IMR-90 (cell line): ENCODE results near the gene TRIM63. TPM values are rescaled to one million over a fixed set of nuclear protein-coding genes. Genes with fewer than 3 reads are reported as not detected.

Experiments
- ATAC-seq: fragments of 200-7000 bp; cut with Tn5 transposase; 2 replicates; pipeline ENCODE4 v1.9.1; 2020; ENCODE audit warnings: low read depth, mild to moderate bottlenecking, moderate library complexity
- BruUV-seq: library from RNA; stranded (reverse); fragments of 400-500 nt; replicated peaks from 2 replicates; lab custom pipeline; 2021; lab: Mats Ljungman, UMichigan
- CTCF ChIA-PET: fragments of 300-600 bp; formaldehyde crosslinking; extraction: SDS; loops from one replicate; lab custom pipeline; 2021; ENCODE audit warnings: antibody characterized with exemption; lab: Yijun Ruan, JAX
- POLR2A ChIA-PET: fragments of 300-600 bp; sonication (Branson Sonifier 250); formaldehyde crosslinking; loops from one replicate; lab custom pipeline; 2022; ENCODE audit warnings: antibody characterized with exemption; ENCODE audit not compliant: unreplicated experiment; lab: Charles Lee
- DNase-seq: peaks from one replicate; pipeline ENCODE4 v3.0.0; 2013
- H2AFZ ChIP-seq: replicated peaks from 2 replicates; pipeline ENCODE3; 2013; ENCODE audit warnings: low read length, mild to moderate bottlenecking; ENCODE audit not compliant: poor library complexity
- H2AK5ac ChIP-seq: 2 replicates; pipeline ENCODE4 v1.6.1; 2013; ENCODE audit warnings: low read depth, low read length, inconsistent platforms
- H2AK9ac ChIP-seq: replicated peaks from 2 replicates; pipeline ENCODE3; 2013; ENCODE audit warnings: mild to moderate bottlenecking, low read depth, low read length, moderate library complexity; ENCODE audit not compliant: poor library complexity
- H2BK120ac ChIP-seq: 2 replicates; pipeline ENCODE4 v1.6.1; 2013; ENCODE audit warnings: low read depth, low read length, inconsistent platforms
- H2BK15ac ChIP-seq: 3 replicates; pipeline ENCODE4 v1.6.1; 2013; ENCODE audit warnings: low read depth, low read length, inconsistent platforms
- H2BK20ac ChIP-seq: 2 replicates; pipeline ENCODE4 v1.6.1; 2013; ENCODE audit warnings: low read depth, mild to moderate bottlenecking, inconsistent platforms, low read length, moderate library complexity
- H2BK5ac ChIP-seq: 2 replicates; pipeline ENCODE4 v1.6.1; 2013; ENCODE audit warnings: mild to moderate bottlenecking, low read depth, low read length, inconsistent platforms; ENCODE audit not compliant: poor library complexity, severe bottlenecking
- H3K14ac ChIP-seq: replicated peaks from 2 replicates; pipeline ENCODE4 v1.6.1; 2013; ENCODE audit warnings: low read depth, low read length, inconsistent platforms
- H3K18ac ChIP-seq: 2 replicates; pipeline ENCODE4 v1.6.1; 2013; ENCODE audit warnings: low read depth, low read length, control low read depth
- H3K23ac ChIP-seq: 2 replicates; pipeline ENCODE4 v1.6.1; 2013; ENCODE audit warnings: low read depth, low read length, inconsistent platforms
- H3K27ac ChIP-seq: 2 replicates; pipeline ENCODE4 v1.5.1; 2013; ENCODE audit warnings: mild to moderate bottlenecking, control low read depth, low read length; ENCODE audit not compliant: insufficient read depth
- H3K27me3 ChIP-seq: 2 replicates; pipeline ENCODE4 v1.6.1; 2013; ENCODE audit warnings: low read length; ENCODE audit not compliant: control insufficient read depth, insufficient read depth
- H3K36me3 ChIP-seq: 2 replicates; pipeline ENCODE4 v1.6.1; 2013; ENCODE audit warnings: low read length, mixed read lengths; ENCODE audit not compliant: control insufficient read depth, insufficient read depth
- H3K4ac ChIP-seq: 2 replicates; pipeline ENCODE4 v1.6.1; 2013; ENCODE audit warnings: low read depth, low read length, inconsistent platforms
- H3K4me1 ChIP-seq: 2 replicates; pipeline ENCODE4 v1.6.1; 2013; ENCODE audit warnings: low read length, mixed read lengths; ENCODE audit not compliant: control insufficient read depth, insufficient read depth
- H3K4me2 ChIP-seq: 2 replicates; pipeline ENCODE4 v1.6.1; 2013; ENCODE audit warnings: low read depth, mild to moderate bottlenecking, control low read depth, low read length, moderate library complexity
- H3K4me3 ChIP-seq: 2 replicates; pipeline ENCODE4 v1.5.1; 2013; ENCODE audit warnings: low read depth, mild to moderate bottlenecking, control low read depth, low read length, moderate library complexity; ENCODE audit not compliant: insufficient read depth
- H3K56ac ChIP-seq: 2 replicates; pipeline ENCODE4 v1.6.1; 2013; ENCODE audit warnings: low read length, inconsistent platforms; ENCODE audit not compliant: insufficient read depth; ENCODE audit errors: extremely low read depth
- H3K79me1 ChIP-seq, 2 experiments: 2 replicates each; pipeline ENCODE4 v1.6.1; 2013; ENCODE audit warnings: low read length in 2 of 2, inconsistent platforms in 1 of 2, low read depth in 1 of 2
- H3K9ac ChIP-seq: 2 replicates; pipeline ENCODE4 v1.6.1; 2013; ENCODE audit warnings: low read depth, low read length, control low read depth
- H3K9me1 ChIP-seq: 2 replicates; pipeline ENCODE4 v1.6.1; 2013; ENCODE audit warnings: low read length, inconsistent platforms; ENCODE audit not compliant: insufficient read depth
- H3K9me3 ChIP-seq: 2 replicates; pipeline ENCODE4 v1.6.1; 2013; ENCODE audit warnings: low read length; ENCODE audit not compliant: control insufficient read depth, insufficient read depth
- H4K20me1 ChIP-seq: 2 replicates; pipeline ENCODE4 v1.6.1; 2013; ENCODE audit warnings: low read length, inconsistent platforms; ENCODE audit not compliant: insufficient read depth
- H4K5ac ChIP-seq: 2 replicates; pipeline ENCODE4 v1.6.1; 2013; ENCODE audit warnings: mild to moderate bottlenecking, low read depth, low read length, control low read depth
- H4K8ac ChIP-seq, 2 experiments: 2 replicates each; pipeline ENCODE4 v1.6.1; 2013; ENCODE audit warnings: low read depth in 2 of 2, low read length in 2 of 2, control low read depth in 1 of 2, inconsistent platforms in 1 of 2
- H4K91ac ChIP-seq: 2 replicates; pipeline ENCODE4 v1.6.1; 2013; ENCODE audit warnings: low read depth, low read length, inconsistent platforms; ENCODE audit not compliant: insufficient read depth
- BHLHE40 ChIP-seq: fragments of 150-350 bp; IDR thresholded peaks from 2 replicates; pipeline ENCODE4 v1.6.1; 2016; ENCODE audit warnings: mild to moderate bottlenecking, low read depth, low read length
- CEBPB ChIP-seq: IDR thresholded peaks from 2 replicates; pipeline ENCODE4 v1.6.1; 2012; ENCODE audit warnings: low read depth, low read length, improper control_type of control experiment
- CHD1 ChIP-seq: IDR thresholded peaks from 2 replicates; pipeline ENCODE4 v1.6.1; 2012; ENCODE audit warnings: low read depth, low read length, improper control_type of control experiment
- CTCF ChIP-seq: conservative IDR thresholded peaks from 2 replicates; pipeline ENCODE4 v1.5.1; 2012; ENCODE audit warnings: mild to moderate bottlenecking, low read depth, low read length, improper control_type of control experiment
- ELK1 ChIP-seq: fragments of 150-350 bp; IDR thresholded peaks from 2 replicates; pipeline ENCODE4 v1.6.1; 2016; ENCODE audit warnings: low read depth, mild to moderate bottlenecking, low read length, moderate library complexity, borderline replicate concordance
- FOS ChIP-seq: fragments of 150-350 bp; IDR thresholded peaks from 2 replicates; pipeline ENCODE4 v1.6.1; 2016; ENCODE audit warnings: low read depth, low read length
- MAFK ChIP-seq: IDR thresholded peaks from 2 replicates; pipeline ENCODE4 v1.6.1; 2012; ENCODE audit warnings: low read depth, low read length, improper control_type of control experiment
- MAZ ChIP-seq: IDR thresholded peaks from 2 replicates; pipeline ENCODE4 v1.6.1; 2012; ENCODE audit warnings: low read depth, mild to moderate bottlenecking, low read length, improper control_type of control experiment, moderate library complexity, borderline replicate concordance
- MXI1 ChIP-seq: IDR thresholded peaks from 2 replicates; pipeline ENCODE4 v1.6.1; 2012; ENCODE audit warnings: low read depth, mild to moderate bottlenecking, low read length, moderate library complexity, borderline replicate concordance
- NFE2L2 ChIP-seq: fragments of 150-350 bp; IDR thresholded peaks from 2 replicates; pipeline ENCODE4 v1.6.1; 2016; ENCODE audit warnings: low read depth, mild to moderate bottlenecking, low read length
- POLR2A ChIP-seq: IDR thresholded peaks from 2 replicates; pipeline ENCODE4 v1.6.1; 2012; ENCODE audit warnings: mild to moderate bottlenecking, low read depth, low read length
- RAD21 ChIP-seq: IDR thresholded peaks from 2 replicates; pipeline ENCODE4 v1.6.1; 2012; ENCODE audit warnings: low read length, improper control_type of control experiment
- RFX5 ChIP-seq: IDR thresholded peaks from 2 replicates; pipeline ENCODE4 v1.8.0; 2012; ENCODE audit warnings: low read depth, mild to moderate bottlenecking, low read length, moderate library complexity
- SMC3 ChIP-seq: fragments of 150-350 bp; IDR thresholded peaks from 2 replicates; pipeline ENCODE4 v1.6.1; 2016; ENCODE audit warnings: low read depth, mild to moderate bottlenecking, antibody characterized with exemption, low read length, moderate library complexity
- USF2 ChIP-seq: fragments of 150-350 bp; IDR thresholded peaks from 2 replicates; pipeline ENCODE4 v1.6.1; 2017; ENCODE audit warnings: mild to moderate bottlenecking, antibody characterized with exemption, low read length, low read depth
- WGBS, 2 experiments: methylation state at CpG; one replicate each; pipeline versions ENCODE4 v1.1.5 to v1.1.7; 2013; ENCODE audit warnings: missing lambda C conversion rate in 2 of 2; ENCODE audit not compliant: insufficient read length in 1 of 2; ENCODE audit errors: extremely low coverage in 2 of 2; 5-methylcytosine and 5-hydroxymethylcytosine counted together
- dilution Hi-C: fragments of 300-500 bp; cut with HindIII; formaldehyde crosslinking; loops from one replicate; pipeline ENCODE4 v1.14.3; 2018; ENCODE audit warnings: low sequenced_read_pairs; ENCODE audit not compliant: unreplicated experiment
- in situ Hi-C: fragments of 300-500 bp; cut with MboI; formaldehyde crosslinking; loops from 3 replicates; pipeline ENCODE4 v1.14.3; 2019; ENCODE audit warnings: low sequenced_read_pairs, inconsistent platforms, mixed read lengths
- intact Hi-C: fragments of 100-400 bp; cut with micrococcal nuclease; formaldehyde crosslinking; loops from 2 replicates; pipeline ENCODE4 v1.10.0; 2022
- polyA plus RNA-seq, 3 experiments: library from polyadenylated mRNA; depleted of rRNA; stranded (reverse); fragments of >200 nt; gene quantifications; 2 replicates each; pipeline ENCODE4 v1.2.3, GENCODE V29; 2012; ENCODE audit warnings: low replicate concordance in 1 of 3
- total RNA-seq: library from RNA; depleted of rRNA; stranded (reverse); fragments of >200 nt; gene quantifications from 2 replicates; pipeline ENCODE4 v1.2.3, GENCODE V29; 2012

The TRIM63 gene
- total and polyA plus RNA-seq, 2 of the 4 experiments (the other 2 are of a cell fraction) = not detected

- BruUV-seq = no TSS peak
- intact Hi-C loops (no loop called here), dilution Hi-C loops (no loop called here), in situ Hi-C loops (no loop called here)
- no peak overlapping the region for H2AFZ ChIP-seq
- H3K14ac ChIP-seq = no peak overlapping the region
- H4K5ac ChIP-seq = no peak overlapping the region
- no peak overlapping the region for H2BK120ac ChIP-seq
- H3K56ac ChIP-seq = no peak overlapping the region
- no peak overlapping the region for H2BK15ac ChIP-seq
- H3K23ac ChIP-seq = no peak overlapping the region
- H4K8ac ChIP-seq = no peak overlapping the region
- peaks cover 2% of the 10 kb centered on the region; the same call in 1 of the 2 replicates for H3K9me3 ChIP-seq
- H4K91ac ChIP-seq = no peak overlapping the region
- H4K20me1 ChIP-seq = no peaks in the 10 kb centered on the region
- no peak overlapping the region for H3K4me2 ChIP-seq
- ChIA-PET CTCF (interaction anchor here (0.5 kb wide), 1 partner anchor 96 kb away, joined by 3 read pairs; no protein-coding TSS in a partner anchor), POLR2A (no interaction called here)
- peaks cover 39% of the 10 kb centered on the region for H3K27me3 ChIP-seq
- no peaks in the 10 kb centered on the region for H3K9me1 ChIP-seq
- H3K4me1 ChIP-seq = peaks cover 1% of the 10 kb centered on the region; the same call in 1 of the 2 replicates
- ATAC-seq (no peak), DNase-seq (no peak)
- H2BK5ac ChIP-seq = no peak overlapping the region
- H3K27ac ChIP-seq = no peak overlapping the region
- H3K18ac ChIP-seq = no peak overlapping the region
- H3K4ac ChIP-seq = no peak overlapping the region
- H2BK20ac ChIP-seq = no peak overlapping the region
- H3K9ac ChIP-seq = no peak overlapping the region
- no peak overlapping the region for H2AK9ac ChIP-seq
- no peak overlapping the region for H3K4me3 ChIP-seq
- no peaks in the 10 kb centered on the region for H3K79me1 ChIP-seq
- H2AK5ac ChIP-seq = no peak overlapping the region
- WGBS, 2 experiments = no CpG with 5 or more reads among the region's 8 CpGs
- no peaks in the 10 kb centered on the region for H3K36me3 ChIP-seq
- TF ChIP-seq RAD21 = no peak
- no peak for TF ChIP-seq CEBPB
- TF ChIP-seq SMC3 = no peak
- TF ChIP-seq MXI1 = no peak
- no peak for TF ChIP-seq USF2
- no peak for TF ChIP-seq POLR2A
- TF ChIP-seq NFE2L2 = no peak
- no peak for TF ChIP-seq ELK1
- no peak for TF ChIP-seq RFX5
- TF ChIP-seq CTCF = no peak
- TF ChIP-seq MAFK = no peak
- TF ChIP-seq CHD1 = no peak
- no peak for TF ChIP-seq BHLHE40
- TF ChIP-seq MAZ = no peak
- no peak for TF ChIP-seq FOS
Observed at GRCh38 chr1:26078286-26079177, 11.1 kb upstream of the TRIM63 start.
